GM12892 (cell line): Measurements from ENCODE around the gene TSGA10.
"Not testable (repeated sequence)": the region's sequence is repeated elsewhere in the genome, so short reads cannot be mapped to it uniquely, and the experiment has no call there.

Experiments
- DNase-seq: peaks from one replicate; pipeline ENCODE4 v3.0.0; 2011; ENCODE audit not compliant: insufficient read length
- FAIRE-seq: peaks from 2 replicates; lab custom pipeline; 2011; peaks lifted over from hg19 to GRCh38; lab: Jason Lieb, UNC
- POLR2A ChIP-seq: IDR thresholded peaks from 2 replicates; pipeline ENCODE4 v1.6.1; 2011; ENCODE audit warnings: low read depth, low read length, control low read depth
- POLR2AphosphoS5 ChIP-seq: IDR thresholded peaks from 2 replicates; pipeline ENCODE4 v1.6.1; 2011; ENCODE audit warnings: low read depth, low read length, control low read depth
- TAF1 ChIP-seq: IDR thresholded peaks from 2 replicates; pipeline ENCODE4 v1.6.1; 2011; ENCODE audit warnings: low read depth, mild to moderate bottlenecking, control low read depth, low read length, borderline replicate concordance

TSGA10 gene

DNA sequence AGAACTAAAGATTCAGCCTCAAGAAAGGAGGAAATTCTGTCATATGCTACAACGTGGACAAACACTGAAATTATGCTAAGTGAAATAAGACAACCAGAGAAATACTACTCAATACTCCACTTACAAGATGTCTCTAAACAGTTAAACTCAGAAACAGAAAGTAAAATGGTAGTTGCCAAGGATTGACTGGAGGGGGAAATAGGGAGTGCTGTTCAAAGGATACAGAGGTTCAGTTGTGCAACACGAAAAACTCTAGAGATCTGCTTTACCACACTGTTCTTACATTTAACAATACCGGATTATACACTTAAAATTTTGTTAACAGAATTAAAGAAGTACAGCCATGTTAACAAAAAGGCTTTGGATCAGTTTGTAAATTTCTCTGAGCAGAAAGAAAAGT, 53.0 kb downstream of the TSGA10 start:
- no peak for FAIRE-seq

DNA sequence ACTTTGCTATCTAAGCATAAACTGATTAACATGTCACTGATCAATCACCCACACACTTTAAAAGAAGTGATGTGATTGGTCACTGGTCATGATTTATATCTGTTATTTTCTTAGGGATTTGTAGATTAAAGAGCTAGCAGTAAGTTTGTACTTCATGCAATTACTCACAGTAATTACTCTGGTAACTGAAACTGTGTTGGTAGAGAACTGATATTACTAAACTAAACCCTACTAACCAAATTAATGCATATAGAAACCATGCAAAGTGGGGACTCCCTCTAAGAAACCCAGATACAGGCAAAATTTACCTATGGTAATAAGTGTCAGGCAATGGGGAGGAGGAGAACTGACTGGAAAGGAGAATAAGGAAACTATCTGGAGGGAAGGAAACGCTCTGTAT, 58.0 kb downstream of the TSGA10 start:
- no peak for DNase-seq
- no peak for FAIRE-seq
- TF ChIP-seq POLR2AphosphoS5 (no peak), POLR2A (no peak), TAF1 (no peak)

More for the DNA sequence above, 53.0 kb downstream of the TSGA10 start:
- no peak for TF ChIP-seq POLR2A
- TF ChIP-seq TAF1, result no peak
- TF ChIP-seq POLR2AphosphoS5, result no peak
- DNase-seq, result no peak

DNA sequence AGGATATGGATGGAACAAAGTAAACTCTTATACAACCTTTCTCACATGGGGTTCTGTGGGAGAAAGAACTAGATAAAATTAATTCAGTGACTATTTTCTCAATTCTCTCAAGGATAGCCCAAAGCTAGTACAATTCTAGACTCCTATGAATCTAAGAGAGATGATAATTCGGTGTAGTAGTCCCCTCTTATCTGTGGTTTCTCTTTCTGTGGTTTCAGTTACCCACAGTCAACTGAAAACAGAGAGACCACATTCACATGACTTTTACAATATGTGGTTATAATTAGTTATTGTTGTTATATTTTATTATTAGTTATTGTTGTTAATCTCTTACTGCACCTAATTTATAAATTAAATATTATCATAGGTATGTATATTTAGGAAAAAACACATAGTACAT, 66.7 kb downstream of the TSGA10 start:
- TF ChIP-seq POLR2A, result no peak
- TF ChIP-seq TAF1, result no peak
- no peak for TF ChIP-seq POLR2AphosphoS5
- DNase-seq, result no peak
- FAIRE-seq, result no peak

DNA sequence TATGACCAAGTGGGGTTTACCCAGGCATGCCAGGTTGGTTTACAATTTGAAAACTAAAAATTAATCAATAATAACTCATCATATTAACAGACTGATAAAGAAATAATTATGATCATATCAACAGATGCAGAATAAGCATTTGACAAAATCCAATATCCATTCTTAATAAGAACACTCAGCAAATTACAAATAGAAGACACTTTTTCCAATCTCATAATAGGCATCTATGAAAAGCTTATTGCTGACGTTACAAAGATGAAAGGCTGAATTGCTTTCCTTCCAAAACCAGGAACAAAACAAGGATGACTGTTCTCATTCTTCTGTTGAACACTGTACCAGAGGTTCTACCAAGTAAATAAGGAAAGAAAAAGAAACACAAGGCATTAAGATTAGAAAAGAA, 68.4 kb downstream of the TSGA10 start:
- DNase-seq (no peak), FAIRE-seq (no peak)
- no peak for TF ChIP-seq POLR2AphosphoS5
- TF ChIP-seq TAF1, result no peak
- TF ChIP-seq POLR2A, result no peak

DNA sequence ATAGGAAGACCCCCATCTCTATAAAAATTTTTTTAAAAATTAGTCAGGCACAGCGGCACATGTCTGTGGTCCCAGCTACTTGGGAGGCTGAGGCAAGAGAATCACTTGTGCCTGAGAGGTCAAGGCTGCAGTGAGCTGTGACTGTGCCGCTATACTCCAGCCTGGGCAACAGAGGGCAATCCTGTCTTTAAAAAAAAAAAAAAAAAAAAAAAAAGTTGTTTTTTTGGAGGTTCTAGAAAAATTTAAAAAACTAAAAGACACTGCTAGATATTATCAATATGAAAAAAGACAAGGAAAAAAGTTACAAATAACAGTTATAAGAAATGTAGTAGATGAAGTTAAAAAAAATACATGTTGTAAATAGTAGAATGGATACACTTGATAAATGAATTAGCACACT, 69.3 kb downstream of the TSGA10 start:
- FAIRE-seq (no peak), DNase-seq (no peak)

DNA sequence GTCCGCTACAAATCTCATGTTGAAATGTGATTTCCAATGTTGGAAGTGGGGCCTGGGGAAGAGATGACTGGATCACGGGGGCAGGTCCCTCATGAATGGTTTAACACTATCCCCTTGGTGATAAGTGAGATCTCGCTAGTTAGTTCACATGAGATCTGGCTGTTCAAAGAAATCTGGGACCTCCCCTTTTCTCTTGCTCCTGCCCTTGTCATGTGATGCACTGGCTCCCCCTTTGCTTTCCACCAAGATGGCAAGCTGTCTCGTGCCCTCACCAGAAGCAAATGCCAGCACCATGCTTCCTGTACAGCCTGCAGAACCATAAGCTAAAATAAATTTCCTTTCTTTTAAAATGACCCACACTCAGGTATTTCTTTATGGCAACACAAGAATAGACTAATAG, 70.5 kb downstream of the TSGA10 start:
- TF ChIP-seq TAF1 (no peak), POLR2A (no peak), POLR2AphosphoS5 (no peak)
- FAIRE-seq (no peak), DNase-seq (no peak)

More for the DNA sequence above, 69.3 kb downstream of the TSGA10 start:
- TF ChIP-seq POLR2AphosphoS5 (no peak), POLR2A (no peak), TAF1 (no peak)

DNA sequence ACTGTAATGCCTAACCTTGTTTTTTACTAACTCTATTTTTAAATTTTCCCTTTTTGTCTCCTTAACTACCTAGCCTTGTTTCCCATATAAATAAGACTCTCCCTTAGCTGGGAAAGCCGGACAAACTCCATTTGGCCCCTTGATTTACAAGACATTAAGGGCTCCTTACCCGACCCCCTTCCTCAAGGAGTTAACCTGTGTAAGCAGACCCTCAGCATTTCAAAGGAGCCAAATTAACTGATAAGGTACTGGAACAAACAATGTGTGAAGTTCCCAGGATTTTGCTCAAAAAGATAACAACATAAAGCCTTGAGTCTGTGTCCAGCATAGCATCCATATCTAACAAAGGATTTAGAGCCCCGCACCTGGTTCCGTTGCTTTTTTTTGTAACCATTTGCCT, 72.9 kb downstream of the TSGA10 start:
- TF ChIP-seq POLR2AphosphoS5, result no peak
- no peak for TF ChIP-seq POLR2A
- no peak for TF ChIP-seq TAF1
- FAIRE-seq (no peak), DNase-seq (no peak)

DNA sequence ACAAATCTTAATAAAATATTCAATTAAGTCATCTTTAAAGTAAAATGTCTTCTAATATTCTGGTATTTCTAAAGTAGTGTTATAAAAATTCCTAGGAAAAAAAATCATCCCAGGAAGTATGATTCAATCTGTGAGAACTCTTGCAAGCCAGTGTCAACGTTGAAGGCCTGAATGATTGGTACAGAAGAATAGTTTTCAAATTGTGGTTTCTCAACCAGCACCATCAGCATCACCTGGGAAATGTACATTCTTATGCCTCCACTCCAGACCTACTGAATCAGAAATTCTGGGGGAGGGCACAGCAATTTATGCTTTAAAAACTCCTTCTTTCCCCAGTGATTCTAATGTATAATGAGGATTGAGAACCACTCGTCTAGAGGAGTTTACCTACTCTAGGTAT, 75.5 kb downstream of the TSGA10 start:
- no peak for FAIRE-seq
- no peak for DNase-seq
- TF ChIP-seq POLR2A, result no peak
- no peak for TF ChIP-seq POLR2AphosphoS5
- no peak for TF ChIP-seq TAF1

DNA sequence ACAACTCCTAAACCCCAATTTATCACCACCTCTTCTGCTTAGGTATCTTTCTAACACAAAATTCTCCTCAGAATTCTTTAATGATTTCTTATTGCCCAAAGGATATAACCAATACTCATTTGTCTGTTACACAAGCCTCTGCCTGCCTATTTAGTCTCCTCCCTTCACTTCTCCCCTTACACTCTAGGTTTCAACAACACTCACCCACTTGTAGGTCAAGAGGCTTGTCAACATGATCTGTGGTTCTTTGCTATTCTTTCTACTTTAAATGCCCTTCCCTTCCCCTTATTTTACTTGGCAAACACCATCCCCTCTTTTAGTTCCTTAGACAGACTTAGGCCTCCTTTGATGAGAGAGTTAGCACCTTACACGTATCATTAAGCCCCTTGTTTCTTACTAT, 82.2 kb downstream of the TSGA10 start:
- FAIRE-seq (no peak), DNase-seq (no peak)
- TF ChIP-seq TAF1 (no peak), POLR2A (no peak), POLR2AphosphoS5 (no peak)

DNA sequence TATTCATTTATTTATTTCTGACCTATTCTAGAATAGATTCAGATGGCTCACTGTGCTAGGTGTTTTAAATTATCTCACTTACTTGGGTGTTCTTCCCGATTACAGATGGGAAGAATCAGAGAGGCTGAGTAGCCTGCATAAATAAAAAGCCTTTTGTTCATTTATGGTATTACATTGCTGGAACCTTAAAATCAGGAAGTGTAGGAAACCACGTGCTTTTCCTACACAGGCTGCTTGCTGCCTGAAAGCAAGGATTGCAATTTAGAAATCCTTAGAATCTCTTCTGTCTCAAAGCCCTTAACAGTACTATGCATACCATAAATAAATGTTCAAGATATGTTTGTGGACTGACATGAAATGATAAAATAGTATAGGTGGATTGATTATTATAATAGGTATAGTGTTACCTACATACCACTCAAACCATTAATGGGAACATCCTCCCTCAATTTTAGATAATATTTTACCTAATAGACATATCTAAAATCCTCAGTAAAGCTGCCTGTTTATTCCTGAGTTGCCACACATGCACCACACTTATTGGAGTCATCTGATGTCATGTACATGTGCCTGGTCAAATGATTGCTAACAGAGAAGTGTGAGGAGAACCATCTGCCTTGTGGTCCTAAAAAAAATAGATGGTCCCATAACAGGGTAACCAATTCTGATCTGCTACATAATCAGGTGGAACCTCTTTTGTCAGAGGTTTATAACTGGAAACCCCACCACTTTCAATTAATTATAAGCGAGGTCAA, 86.7 kb downstream of the TSGA10 start:
- FAIRE-seq, result no peak
- no peak for DNase-seq
- TF ChIP-seq TAF1 (no peak), POLR2AphosphoS5 (no peak), POLR2A (no peak)

DNA sequence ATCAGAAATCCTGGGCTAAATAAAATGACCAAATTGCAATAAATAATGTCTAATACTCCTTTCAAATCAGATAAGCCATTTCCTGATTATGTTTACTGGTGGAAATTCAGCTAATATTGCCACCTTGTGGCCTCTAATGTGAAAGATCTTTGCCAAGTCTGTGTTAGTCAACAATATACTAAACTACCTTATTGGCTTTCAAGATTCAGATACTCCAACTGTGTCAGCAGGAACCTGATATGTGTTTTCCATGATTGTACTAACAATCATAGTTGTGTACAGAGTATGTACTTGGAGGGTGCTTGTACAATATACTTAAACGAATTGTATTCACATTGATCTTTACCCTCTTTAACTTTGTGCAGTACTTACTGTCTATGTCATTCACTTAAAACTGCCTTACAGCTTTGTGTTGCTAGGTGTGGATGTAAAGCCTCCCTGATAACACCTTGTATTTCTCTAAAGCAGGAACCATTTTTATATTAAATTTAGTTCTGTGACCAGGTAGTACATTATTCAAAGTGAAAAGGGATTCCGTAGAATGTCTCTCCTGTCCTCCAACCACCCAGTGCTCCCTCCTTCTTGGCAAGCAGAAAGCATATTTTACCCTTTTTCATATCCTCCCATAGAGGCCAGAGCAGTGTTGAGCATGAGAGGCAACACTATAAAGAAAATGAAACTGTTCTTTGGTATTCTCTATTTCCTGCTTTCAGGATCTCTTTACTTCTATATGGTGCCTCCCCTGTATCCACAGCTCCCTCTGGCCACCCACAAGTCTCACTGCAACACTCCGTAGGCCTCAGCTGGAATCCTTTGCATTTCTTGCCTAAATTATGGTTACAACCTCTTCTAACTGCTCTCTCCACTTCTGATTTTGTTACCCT, 88.4 kb downstream of the TSGA10 start:
- TF ChIP-seq POLR2AphosphoS5 (no peak), POLR2A (peak; percentile 51)
- DNase-seq (peak; percentile 21), FAIRE-seq (peak; percentile 99)

DNA sequence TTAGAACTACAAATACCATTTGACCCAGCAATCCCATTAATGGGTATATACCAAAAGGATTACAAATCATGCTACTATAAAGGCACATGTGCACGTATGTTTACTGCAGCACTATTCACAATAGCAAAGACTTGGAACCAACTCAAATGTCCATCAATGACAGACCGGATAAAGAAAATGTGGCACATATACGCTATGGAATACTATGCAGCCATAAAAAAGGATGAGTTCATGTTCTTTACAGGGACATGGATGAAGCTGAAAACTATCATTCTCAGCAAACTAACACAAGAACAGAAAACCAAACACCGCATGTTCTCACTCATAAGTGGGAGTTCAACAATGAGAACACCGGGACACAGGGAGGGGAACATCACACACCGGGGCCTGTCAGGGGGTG, 105.6 kb downstream of the TSGA10 start:
- DNase-seq, FAIRE-seq: not testable (repeated sequence)

DNA sequence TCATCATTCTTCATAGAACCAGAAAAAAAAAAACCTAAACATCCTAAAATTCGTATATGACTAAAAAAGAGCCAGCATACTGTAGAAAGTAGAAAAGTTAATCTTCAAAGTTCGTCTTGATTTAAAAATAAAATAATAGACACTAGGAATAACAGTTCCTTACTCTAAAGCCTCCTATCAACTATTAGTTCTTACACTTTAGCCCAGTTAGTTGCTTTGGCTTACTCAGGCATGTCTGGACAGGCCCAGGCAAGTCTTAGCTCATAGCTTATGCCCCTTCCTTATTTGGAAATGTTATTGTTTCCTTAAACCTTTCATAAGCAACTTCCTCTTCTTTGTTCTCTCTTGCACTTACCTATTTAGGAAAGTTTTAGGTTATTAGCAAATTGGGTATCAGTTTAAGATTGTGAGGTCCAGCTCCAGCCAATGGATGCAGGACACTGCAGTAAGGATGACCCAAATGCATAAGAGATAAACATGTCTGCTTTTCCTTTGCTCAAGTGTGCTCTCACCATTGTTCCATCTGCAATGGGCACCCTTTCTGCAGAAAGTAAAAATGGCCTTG, 113.9 kb downstream of the TSGA10 start:
- FAIRE-seq, DNase-seq: not testable (repeated sequence)
